22Rv1 (cell line): ENCODE measurements around the gene C1QTNF2.
"Not testable (repeated sequence)": the region's sequence is repeated elsewhere in the genome, so short reads cannot be mapped to it uniquely, and the experiment has no call there.

Source experiments
- H3K27ac ChIP-seq: fragments of 450-650 bp; 2 replicates; pipeline ENCODE4 v1.5.1; 2017
- ZFX ChIP-seq: fragments of 450-650 bp; IDR thresholded peaks from 2 replicates; pipeline ENCODE4 v1.6.1; 2017; ENCODE audit warnings: antibody characterized with exemption, borderline replicate concordance
- TF ChIP-seq, protein P1 (sequence below): fragments of 450-650 bp; IDR thresholded peaks from 2 replicates; pipeline ENCODE4 v1.5.1; 2017; ENCODE audit warnings: mild to moderate bottlenecking

Gene C1QTNF2

GRCh38 chr5:160341309-160341870 is 29.0 kb downstream of the C1QTNF2 start:
- H3K27ac ChIP-seq = no peak overlapping the region
- TF ChIP-seq, protein P1, sequence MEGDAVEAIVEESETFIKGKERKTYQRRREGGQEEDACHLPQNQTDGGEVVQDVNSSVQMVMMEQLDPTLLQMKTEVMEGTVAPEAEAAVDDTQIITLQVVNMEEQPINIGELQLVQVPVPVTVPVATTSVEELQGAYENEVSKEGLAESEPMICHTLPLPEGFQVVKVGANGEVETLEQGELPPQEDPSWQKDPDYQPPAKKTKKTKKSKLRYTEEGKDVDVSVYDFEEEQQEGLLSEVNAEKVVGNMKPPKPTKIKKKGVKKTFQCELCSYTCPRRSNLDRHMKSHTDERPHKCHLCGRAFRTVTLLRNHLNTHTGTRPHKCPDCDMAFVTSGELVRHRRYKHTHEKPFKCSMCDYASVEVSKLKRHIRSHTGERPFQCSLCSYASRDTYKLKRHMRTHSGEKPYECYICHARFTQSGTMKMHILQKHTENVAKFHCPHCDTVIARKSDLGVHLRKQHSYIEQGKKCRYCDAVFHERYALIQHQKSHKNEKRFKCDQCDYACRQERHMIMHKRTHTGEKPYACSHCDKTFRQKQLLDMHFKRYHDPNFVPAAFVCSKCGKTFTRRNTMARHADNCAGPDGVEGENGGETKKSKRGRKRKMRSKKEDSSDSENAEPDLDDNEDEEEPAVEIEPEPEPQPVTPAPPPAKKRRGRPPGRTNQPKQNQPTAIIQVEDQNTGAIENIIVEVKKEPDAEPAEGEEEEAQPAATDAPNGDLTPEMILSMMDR = no peak
- TF ChIP-seq ZFX = no peak

DNA sequence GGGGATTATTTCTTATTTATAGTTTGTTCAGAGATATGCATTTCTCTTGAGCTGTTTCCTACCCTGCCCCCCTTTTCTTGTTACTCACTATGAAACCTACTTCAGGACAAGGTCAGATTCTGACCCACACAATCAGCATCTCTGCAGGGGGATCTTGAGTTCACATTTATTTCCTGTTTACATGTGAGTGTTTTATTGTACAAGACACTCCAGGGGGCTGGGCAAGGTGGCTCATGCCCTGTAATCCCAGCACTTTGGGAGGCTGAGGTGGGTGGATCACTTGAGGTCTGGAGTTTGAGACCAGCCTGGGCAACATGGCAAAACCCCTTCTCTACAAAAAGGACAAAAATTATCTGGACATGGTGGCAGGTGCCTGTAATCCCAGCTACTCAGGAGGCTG is 29.9 kb downstream of the C1QTNF2 start:
- H3K27ac ChIP-seq = not testable (repeated sequence)

- TF ChIP-seq ZFX = no peak
- TF ChIP-seq, protein P1 = no peak
- H3K27ac ChIP-seq = no peak overlapping the region
Measured at GRCh38 chr5:160339406-160340130, 30.9 kb downstream of the C1QTNF2 start.

- H3K27ac ChIP-seq = not testable (repeated sequence)
Measured at GRCh38 chr5:160334716-160335115, 35.7 kb downstream of the C1QTNF2 start.

GRCh38 chr5:160333721-160334120 is 36.7 kb downstream of the C1QTNF2 start:
- TF ChIP-seq ZFX = no peak
- TF ChIP-seq, protein P1 = no peak
- H3K27ac ChIP-seq = no peak overlapping the region

- no peak for TF ChIP-seq ZFX
- TF ChIP-seq, protein P1 = no peak
- H3K27ac ChIP-seq = no peak overlapping the region
Measured at GRCh38 chr5:160330212-160330611, 40.2 kb downstream of the C1QTNF2 start.

GRCh38 chr5:160327818-160328217 is 42.6 kb downstream of the C1QTNF2 start:
- H3K27ac ChIP-seq = no peak overlapping the region
- TF ChIP-seq, protein P1 = no peak
- TF ChIP-seq ZFX = no peak

- TF ChIP-seq, protein P1 = no peak
- TF ChIP-seq ZFX = no peak
- H3K27ac ChIP-seq = no peak overlapping the region
Measured at GRCh38 chr5:160326981-160327380, 43.4 kb downstream of the C1QTNF2 start.
